HEK293 (cell line): ENCODE data around the gene ZBED3.

Experiments
- CTCF ChIA-PET: fragments of 350-600 bp; formaldehyde crosslinking; extraction: SDS; loops from one replicate; lab custom pipeline; 2021; ENCODE audit warnings: antibody characterized with exemption; lab: Yijun Ruan, JAX
- POLR2A ChIA-PET: fragments of 300-600 bp; formaldehyde crosslinking; extraction: SDS; loops from one replicate; lab custom pipeline; 2020; ENCODE audit warnings: antibody characterized with exemption, inconsistent platforms; lab: Yijun Ruan, JAX
- H3K27ac ChIP-seq: fragments of 200-500 bp; sonication (Bioruptor generic); 2 replicates; pipeline ENCODE4 v1.5.1; 2014; ENCODE audit warnings: low read depth, low read length, control low read depth, inconsistent platforms; ENCODE audit errors: extremely low read depth
- H3K36me3 ChIP-seq, 2 experiments: fragments of 200-500 bp in 1 of 2; sonication (Bioruptor generic) in 1 of 2; 1 replicate in 1 of 2; 2 replicates in 1 of 2; pipeline ENCODE4 v1.5.1; 2014 to 2017; ENCODE audit warnings: inconsistent platforms in 2 of 2, low read length in 2 of 2; ENCODE audit not compliant: control insufficient read depth in 2 of 2, insufficient read depth in 1 of 2
- H3K4me1 ChIP-seq: fragments of 200-500 bp; sonication (Bioruptor generic); 2 replicates; pipeline ENCODE4 v1.5.1; 2014; ENCODE audit warnings: mild to moderate bottlenecking, low read length, inconsistent platforms; ENCODE audit not compliant: control insufficient read depth, insufficient read depth
- H3K4me3 ChIP-seq: 2 replicates; pipeline ENCODE4 v1.5.1; 2011; ENCODE audit warnings: low read depth, mild to moderate bottlenecking, control low read depth, low read length, moderate library complexity
- H3K9me3 ChIP-seq: fragments of 200-500 bp; sonication (Bioruptor generic); 2 replicates; pipeline ENCODE4 v1.5.1; 2014; ENCODE audit warnings: low read depth, low read length, inconsistent platforms; ENCODE audit not compliant: control insufficient read depth, insufficient read depth
- BCL6B ChIP-seq: fragments of 450-650 bp; formaldehyde crosslinking; IDR thresholded peaks from 2 replicates; pipeline ENCODE4 v1.5.1; 2017; ENCODE audit warnings: missing biosample characterization, missing genetic modification characterization
- IKZF3 ChIP-seq: fragments of 450-650 bp; IDR thresholded peaks from 2 replicates; pipeline ENCODE4 v1.5.0; 2018; ENCODE audit warnings: missing biosample characterization, mild to moderate bottlenecking, missing genetic modification characterization, moderate library complexity
- KLF8 ChIP-seq: fragments of 450-650 bp; formaldehyde crosslinking; IDR thresholded peaks from 2 replicates; pipeline ENCODE4 v1.5.1; 2016; ENCODE audit warnings: missing biosample characterization, missing genetic modification characterization
- ZBTB17 ChIP-seq: fragments of 450-650 bp; formaldehyde crosslinking; IDR thresholded peaks from 2 replicates; pipeline ENCODE4 v1.5.1; 2016; ENCODE audit warnings: missing biosample characterization, missing genetic modification characterization
- ZNF133 ChIP-seq: fragments of 450-650 bp; formaldehyde crosslinking; IDR thresholded peaks from 2 replicates; pipeline ENCODE4 v1.5.1; 2016; ENCODE audit warnings: missing biosample characterization, missing genetic modification characterization
- ZNF157 ChIP-seq: fragments of 450-650 bp; formaldehyde crosslinking; IDR thresholded peaks from 2 replicates; pipeline ENCODE4 v1.5.1; 2016; ENCODE audit warnings: missing biosample characterization, missing genetic modification characterization
- ZNF266 ChIP-seq: fragments of 450-650 bp; formaldehyde crosslinking; IDR thresholded peaks from 2 replicates; pipeline ENCODE4 v1.5.1; 2016; ENCODE audit warnings: missing biosample characterization, missing genetic modification characterization, low read depth
- ZNF280C ChIP-seq: fragments of 450-650 bp; formaldehyde crosslinking; IDR thresholded peaks from 2 replicates; pipeline ENCODE4 v1.5.1; 2016; ENCODE audit warnings: missing biosample characterization, missing genetic modification characterization
- ZNF280D ChIP-seq: fragments of 450-650 bp; formaldehyde crosslinking; IDR thresholded peaks from 2 replicates; pipeline ENCODE4 v1.5.1; 2016; ENCODE audit warnings: missing biosample characterization, missing genetic modification characterization
- ZNF324 ChIP-seq: fragments of 450-650 bp; formaldehyde crosslinking; IDR thresholded peaks from 2 replicates; pipeline ENCODE4 v1.5.1; 2016; ENCODE audit warnings: missing biosample characterization, missing genetic modification characterization
- ZNF335 ChIP-seq: fragments of 450-650 bp; formaldehyde crosslinking; conservative IDR thresholded peaks from 2 replicates; pipeline ENCODE4 v1.5.1; 2016; ENCODE audit warnings: missing biosample characterization, missing genetic modification characterization
- ZNF366 ChIP-seq: fragments of 450-650 bp; formaldehyde crosslinking; conservative IDR thresholded peaks from 2 replicates; pipeline ENCODE4 v1.5.1; 2016; ENCODE audit warnings: missing biosample characterization, missing genetic modification characterization
- ZNF37A ChIP-seq: fragments of 450-650 bp; IDR thresholded peaks from 2 replicates; pipeline ENCODE4 v1.5.1; 2018; ENCODE audit warnings: missing biosample characterization, missing genetic modification characterization
- ZNF518A ChIP-seq: fragments of 450-650 bp; formaldehyde crosslinking; conservative IDR thresholded peaks from 2 replicates; pipeline ENCODE4 v1.5.1; 2016; ENCODE audit warnings: low read depth, missing biosample characterization, missing genetic modification characterization
- ZNF623 ChIP-seq: fragments of 450-650 bp; formaldehyde crosslinking; IDR thresholded peaks from 2 replicates; pipeline ENCODE4 v1.5.1; 2016; ENCODE audit warnings: missing biosample characterization, missing genetic modification characterization
- ZNF692 ChIP-seq: fragments of 450-650 bp; formaldehyde crosslinking; IDR thresholded peaks from 2 replicates; pipeline ENCODE4 v1.5.1; 2016; ENCODE audit warnings: missing biosample characterization, missing genetic modification characterization
- ZSCAN4 ChIP-seq: fragments of 450-650 bp; formaldehyde crosslinking; IDR thresholded peaks from 2 replicates; pipeline ENCODE4 v1.5.1; 2017; ENCODE audit warnings: missing biosample characterization, missing genetic modification characterization

Gene ZBED3

GRCh38 chr5:77031891-77032290 is 55.2 kb downstream of the ZBED3 start:
- POLR2A ChIA-PET, result interaction anchor here (0.6 to 2.0 kb wide), 3 partner anchors 23 to 164 kb away, joined by 5 to 9 read pairs (median 6); no protein-coding TSS in a partner anchor
- Histone ChIP-seq H3K4me3 (no peak overlapping the region), H3K9me3 (no peaks in the 10 kb centered on the region), H3K36me3 (peaks cover 21 to 27% of the 10 kb centered on the region in 2 experiments), H3K4me1 (no peaks in the 10 kb centered on the region), H3K27ac (no peak overlapping the region)
- CTCF ChIA-PET, result no interaction called here
- TF ChIP-seq ZNF37A (tag by site-specific recombination) (no peak), ZNF324 (tag by site-specific recombination) (no peak), BCL6B (no peak), ZNF518A (tag by site-specific recombination) (no peak), ZNF133 (tag by site-specific recombination) (no peak)

GRCh38 chr5:77030097-77031071 is 56.7 kb downstream of the ZBED3 start, which contains the start of gene AGGF1:
TSS of gene AGGF1 (plus strand) at chr5:77030404. CDS start at chr5:77030767, 363 bp downstream.
- peak within 1 kb of the TSS; percentile 92 for H3K4me3 ChIP-seq
- no peaks in the 10 kb centered on the region for H3K9me3 ChIP-seq
- H3K27ac ChIP-seq, result peak within 1 kb of the TSS; percentile 91
- ChIA-PET POLR2A (interaction anchor here (0.6 to 2.0 kb wide), 14 partner anchors 14 to 328 kb away, joined by 3 to 9 read pairs (median 4); partner anchors contain the start of gene F2RL1), CTCF (interaction anchor here (0.5 to 1.9 kb wide), 5 partner anchors 14 to 1466 kb away, joined by 3 to 5 read pairs (median 3); no protein-coding TSS in a partner anchor)
- H3K4me1 ChIP-seq, result no peaks in the 10 kb centered on the region
- peaks cover 10 to 12% of the 10 kb centered on the region in 2 experiments; a peak in 2 of 3 replicates for H3K36me3 ChIP-seq
- TF ChIP-seq IKZF3 (tag by site-specific recombination), result peak; percentile 58; the same call in 1 of the 2 replicates
- TF ChIP-seq ZNF623, result 0 out of 2 replicates have a peak, but pooled peaks have one; percentile 13
- peak; percentile 24; the same call in 1 of the 2 replicates for TF ChIP-seq ZSCAN4
- peak; percentile 89 for TF ChIP-seq ZNF366 (tag by site-specific recombination)
- no peak for TF ChIP-seq ZNF280C (tag by site-specific recombination)
- TF ChIP-seq ZNF280D (tag by site-specific recombination), result no peak
- TF ChIP-seq ZNF266 (tag by site-specific recombination), result no peak
- no peak for TF ChIP-seq ZNF157 (tag by site-specific recombination)
- TF ChIP-seq ZNF335 (tag by site-specific recombination), result peak; percentile 99
- TF ChIP-seq KLF8 (tag by site-specific recombination), result peak; percentile 87
- peak; percentile 86 for TF ChIP-seq ZBTB17 (tag by site-specific recombination)
- TF ChIP-seq ZNF692 (tag by site-specific recombination), result 0 out of 2 replicates have a peak, but pooled peaks have one; percentile 56
